GM12878 (cell line): ENCODE measurements around the gene VIL1. TPM values are rescaled to one million over a fixed set of nuclear protein-coding genes. Genes with fewer than 3 reads are reported as not detected.

Source experiments
- ATAC-seq: fragments of 200-7000 bp; cut with Tn5 transposase; 3 replicates; pipeline ENCODE4 v1.9.1; 2020; ENCODE audit warnings: mild to moderate bottlenecking, moderate library complexity
- BruUV-seq: library from RNA; stranded (reverse); fragments of 400-500 nt; replicated peaks from 2 replicates; lab custom pipeline; 2021; lab: Mats Ljungman, UMichigan
- CTCF ChIA-PET: fragments of 300-600 bp; sonication (Branson Sonifier 250); formaldehyde crosslinking; extraction: SDS; loops from one replicate; lab custom pipeline; 2021; ENCODE audit warnings: inconsistent platforms; lab: Yijun Ruan, JAX
- POLR2A ChIA-PET: fragments of 350-600 bp; formaldehyde crosslinking; extraction: SDS; loops from one replicate; lab custom pipeline; 2021; ENCODE audit warnings: inconsistent platforms; lab: Charles Lee
- RAD21 ChIA-PET: fragments of 300-600 bp; sonication (Branson Sonifier 250); formaldehyde crosslinking; loops from one replicate; lab custom pipeline; 2023; ENCODE audit warnings: antibody characterized with exemption; ENCODE audit not compliant: unreplicated experiment; lab: Charles Lee
- SMC1A ChIA-PET: fragments of 300-600 bp; sonication (Branson Sonifier 250); formaldehyde crosslinking; loops from one replicate; lab custom pipeline; 2023; ENCODE audit not compliant: unreplicated experiment, uncharacterized antibody; lab: Charles Lee
- DNase-seq: peaks from one replicate; pipeline ENCODE4 v3.0.0-alpha.2; 2011; ENCODE audit warnings: low read depth, low spot score
- FAIRE-seq: peaks from 3 replicates; lab custom pipeline; 2011; peaks lifted over from hg19 to GRCh38; lab: Jason Lieb, UNC
- H2AFZ ChIP-seq: 2 replicates; pipeline ENCODE4 v1.6.0; 2011; ENCODE audit warnings: low read depth, low read length, control low read depth; ENCODE audit not compliant: control insufficient read depth
- H3K27ac ChIP-seq: 2 replicates; pipeline ENCODE4 v1.5.1; 2011; ENCODE audit warnings: control low read depth; ENCODE audit not compliant: control insufficient read depth, insufficient read depth
- H3K27me3 ChIP-seq, 2 experiments: replicated peaks in 1 of 2; 2 replicates each; pipeline versions ENCODE4 v1.6.0 to v1.6.1; 2011; ENCODE audit warnings: low read length in 1 of 2; ENCODE audit not compliant: control insufficient read depth in 2 of 2, insufficient read depth in 2 of 2
- H3K36me3 ChIP-seq, 2 experiments: 2 replicates each; pipeline ENCODE4 v1.5.1; 2011; ENCODE audit warnings: low read length in 1 of 2; ENCODE audit not compliant: control insufficient read depth in 2 of 2, insufficient read depth in 2 of 2
- H3K4me1 ChIP-seq: 2 replicates; pipeline ENCODE4 v1.6.1; 2011; ENCODE audit warnings: mild to moderate bottlenecking, low read length, moderate library complexity, mixed read lengths; ENCODE audit not compliant: control insufficient read depth, insufficient read depth
- H3K4me2 ChIP-seq: 2 replicates; pipeline ENCODE4 v1.6.0; 2011; ENCODE audit warnings: control low read depth; ENCODE audit not compliant: control insufficient read depth, insufficient read depth
- H3K4me3 ChIP-seq: fragments of 200-600 bp; sonication (generic); 2 replicates; pipeline ENCODE4 v1.5.1; 2016
- H3K79me2 ChIP-seq: 2 replicates; pipeline ENCODE4 v1.6.0; 2011; ENCODE audit warnings: low read length; ENCODE audit not compliant: control insufficient read depth, insufficient read depth
- H3K9ac ChIP-seq: 2 replicates; pipeline ENCODE4 v1.8.0; 2011; ENCODE audit warnings: low read length, control low read depth, mixed read lengths; ENCODE audit not compliant: control insufficient read depth, insufficient read depth
- H3K9me3 ChIP-seq: replicated peaks from 3 replicates; pipeline ENCODE4 v1.5.1; 2011; ENCODE audit warnings: mild to moderate bottlenecking, low read length; ENCODE audit not compliant: control insufficient read depth, insufficient read depth
- H4K20me1 ChIP-seq: 2 replicates; pipeline ENCODE4 v1.6.0; 2011; ENCODE audit not compliant: control insufficient read depth, insufficient read depth
- ATF7 ChIP-seq: fragments of 450-650 bp; IDR thresholded peaks from 2 replicates; pipeline ENCODE4 v1.6.1; 2016; ENCODE audit warnings: low read depth, mild to moderate bottlenecking
- CEBPB ChIP-seq, 2 experiments: fragments of 150-350 bp in 1 of 2; IDR thresholded peaks; 2 replicates each; pipeline ENCODE4 v1.6.1; 2012 to 2014; ENCODE audit warnings: low read depth in 2 of 2, low read length in 2 of 2, borderline replicate concordance in 1 of 2, inconsistent platforms in 1 of 2
- CHD4 ChIP-seq: fragments of 200-600 bp; sonication (generic); IDR thresholded peaks from 2 replicates; pipeline ENCODE4 v1.6.1; 2016; ENCODE audit warnings: mild to moderate bottlenecking
- CREM ChIP-seq: IDR thresholded peaks from 2 replicates; pipeline ENCODE4 v1.6.1; 2014; ENCODE audit warnings: antibody characterized with exemption, low read depth
- LARP7 ChIP-seq: fragments of 450-650 bp; IDR thresholded peaks from 2 replicates; pipeline ENCODE4 v1.6.1; 2017; ENCODE audit warnings: mild to moderate bottlenecking
- NFXL1 ChIP-seq: fragments of 450-650 bp; IDR thresholded peaks from 2 replicates; pipeline ENCODE4 v1.6.1; 2017; ENCODE audit warnings: antibody characterized with exemption, mild to moderate bottlenecking, borderline replicate concordance
- NFYA ChIP-seq: IDR thresholded peaks from 2 replicates; pipeline ENCODE4 v1.6.1; 2011; ENCODE audit warnings: low read depth, mild to moderate bottlenecking, low read length, improper control_type of control experiment, borderline replicate concordance
- RCOR1 ChIP-seq: conservative IDR thresholded peaks from 2 replicates; pipeline ENCODE4 v1.6.1; 2012; ENCODE audit warnings: low read depth, low read length, improper control_type of control experiment
- YY1 ChIP-seq: IDR thresholded peaks from 2 replicates; pipeline ENCODE4 v1.6.1; 2011; ENCODE audit warnings: low read depth, mild to moderate bottlenecking, low read length
- WGBS: methylation state at CpG from one replicate; pipeline ENCODE4 v1.1.6; 2016; ENCODE audit warnings: low lambda C conversion rate; ENCODE audit not compliant: insufficient replicate concordance, insufficient coverage; ENCODE audit errors: missing lambda C conversion rate; 5-methylcytosine and 5-hydroxymethylcytosine counted together
- in situ Hi-C: fragments of 300-500 bp; cut with MboI; formaldehyde crosslinking; loops from 9 replicates; pipeline ENCODE4 v1.14.3; 2018; ENCODE audit warnings: mixed read lengths
- intact Hi-C: fragments of 100-400 bp; cut with micrococcal nuclease; formaldehyde crosslinking; loops from one replicate; pipeline ENCODE4 v1.14.2; 2022; ENCODE audit not compliant: unreplicated experiment
- polyA plus RNA-seq, 11 experiments: library from polyadenylated mRNA; depleted of rRNA in 4 of 11; unstranded in 6 of 11; stranded (reverse) in 5 of 11; fragments of >200 nt; fragmentation: Nextera tagmentation in 4 of 11; fragmentation: Illumina TruSeq in 1 of 11; extraction: Ambion mirVana in 4 of 11; extraction: Trizol in 1 of 11; gene quantifications; 1 replicate in 1 of 11; 2 replicates in 10 of 11; pipeline versions ENCODE4 v1.2.1 to v1.2.3, GENCODE V29; 2011 to 2016; ENCODE audit warnings: inconsistent platforms in 2 of 11, missing spikeins in 2 of 11, low read depth in 1 of 11
- total RNA-seq, 4 experiments: library from RNA; depleted of rRNA in 3 of 4; stranded (reverse); fragments of >200 nt in 3 of 4; fragmentation: Illumina TruSeq in 1 of 4; extraction: Trizol in 1 of 4; gene quantifications; 2 replicates each; pipeline versions ENCODE4 v1.2.1 to v1.2.3, GENCODE V29; 2013 to 2021
- TF ChIP-seq, protein P1 (sequence below): IDR thresholded peaks from 2 replicates; pipeline ENCODE4 v1.6.1; 2012; ENCODE audit warnings: low read depth, low read length, improper control_type of control experiment

The VIL1 gene
- total and polyA plus RNA-seq, 10 of the 15 experiments (the other 5 are each of a cell fraction or from before 2014, with no cell fraction given) = 0.03 to 1.9 (median 0.33) TPM

DNA sequence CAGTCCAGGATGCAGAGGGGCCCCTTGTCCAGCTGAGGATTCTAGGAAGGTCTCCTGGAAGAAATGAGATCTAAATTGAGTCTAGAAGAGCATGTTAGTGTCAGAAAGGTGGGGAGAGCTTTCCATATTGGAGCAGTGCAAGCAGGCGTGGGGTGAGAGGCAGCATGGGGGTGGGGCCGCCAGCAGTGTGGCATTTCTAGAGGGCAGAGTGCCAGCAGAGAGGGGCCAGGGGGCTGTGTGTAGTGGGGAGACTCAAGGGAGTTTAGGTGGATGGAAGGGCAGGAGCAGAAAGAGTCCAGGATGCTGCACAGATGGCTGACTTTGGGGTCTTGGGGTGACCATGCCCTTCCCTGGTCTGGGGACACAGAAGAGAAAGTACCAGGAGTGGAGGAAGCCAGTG lies 2.1 kb downstream of the VIL1 start:
- no peak for TF ChIP-seq LARP7
- TF ChIP-seq CEBPB (IDR thresholded peaks at IDR 0.05; ENCODE audit: borderline replicate concordance in 1 of 2, low read depth in 2 of 2, low read length in 2 of 2) = no peak
- TF ChIP-seq YY1 = no peak
- TF ChIP-seq ATF7 = no peak
- TF ChIP-seq, protein P1, sequence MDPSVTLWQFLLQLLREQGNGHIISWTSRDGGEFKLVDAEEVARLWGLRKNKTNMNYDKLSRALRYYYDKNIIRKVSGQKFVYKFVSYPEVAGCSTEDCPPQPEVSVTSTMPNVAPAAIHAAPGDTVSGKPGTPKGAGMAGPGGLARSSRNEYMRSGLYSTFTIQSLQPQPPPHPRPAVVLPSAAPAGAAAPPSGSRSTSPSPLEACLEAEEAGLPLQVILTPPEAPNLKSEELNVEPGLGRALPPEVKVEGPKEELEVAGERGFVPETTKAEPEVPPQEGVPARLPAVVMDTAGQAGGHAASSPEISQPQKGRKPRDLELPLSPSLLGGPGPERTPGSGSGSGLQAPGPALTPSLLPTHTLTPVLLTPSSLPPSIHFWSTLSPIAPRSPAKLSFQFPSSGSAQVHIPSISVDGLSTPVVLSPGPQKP = no peak
- no peak for TF ChIP-seq NFXL1
- TF ChIP-seq RCOR1 = no peak
- no peak for TF ChIP-seq CHD4
- TF ChIP-seq CREM = no peak
- no peak for TF ChIP-seq NFYA
- no peaks in the 10 kb centered on the region for H3K27me3 ChIP-seq
- H3K4me2 ChIP-seq = no peak overlapping the region
- no peaks in the 10 kb centered on the region for H3K79me2 ChIP-seq
- H3K4me3 ChIP-seq = no peak overlapping the region
- no peaks in the 10 kb centered on the region for H3K4me1 ChIP-seq
- in situ Hi-C loops (no loop called here), intact Hi-C loops (no loop called here)
- ATAC-seq = no peak
- CTCF ChIA-PET = no interaction called here
- SMC1A ChIA-PET = no interaction called here
- no peak overlapping the region for H2AFZ ChIP-seq
- H4K20me1 ChIP-seq = no peaks in the 10 kb centered on the region
- no peaks in the 10 kb centered on the region for H3K36me3 ChIP-seq
- WGBS = 0% methylated on average over 2 of the region's 2 CpGs
- no peak overlapping the region for H3K27ac ChIP-seq
- no peak for DNase-seq
- H3K9ac ChIP-seq = no peak overlapping the region
- no peaks in the 10 kb centered on the region for H3K9me3 ChIP-seq
- no TSS peak for BruUV-seq
- POLR2A ChIA-PET = interaction anchor here (0.6 kb wide), 1 partner anchor 36 kb away, joined by 3 read pairs; no protein-coding TSS in a partner anchor
- RAD21 ChIA-PET = no interaction called here
- FAIRE-seq = no peak
